ENCODE results near the gene NLGN3.
A peak's percentile ranks its signal among the peaks of the same experiment; 100 is the strongest.
"Not testable (repeated sequence)": the region's sequence is repeated elsewhere in the genome, so short reads cannot be mapped to it uniquely, and the experiment has no call there.

NLGN3 gene

GRCh38 chrX:71169586-71169985 lies 24.9 kb downstream of the NLGN3 start:
- no peak for DNase-seq (ENCODE audit: low spot score)

- no peak for DNase-seq (ENCODE audit: low spot score)
These were observed 26.0 kb downstream of the NLGN3 start for GRCh38 chrX:71170660-71171059.

- DNase-seq (ENCODE audit: low spot score) = no peak
These were observed 26.6 kb downstream of the NLGN3 start for GRCh38 chrX:71171110-71171801.

DNA sequence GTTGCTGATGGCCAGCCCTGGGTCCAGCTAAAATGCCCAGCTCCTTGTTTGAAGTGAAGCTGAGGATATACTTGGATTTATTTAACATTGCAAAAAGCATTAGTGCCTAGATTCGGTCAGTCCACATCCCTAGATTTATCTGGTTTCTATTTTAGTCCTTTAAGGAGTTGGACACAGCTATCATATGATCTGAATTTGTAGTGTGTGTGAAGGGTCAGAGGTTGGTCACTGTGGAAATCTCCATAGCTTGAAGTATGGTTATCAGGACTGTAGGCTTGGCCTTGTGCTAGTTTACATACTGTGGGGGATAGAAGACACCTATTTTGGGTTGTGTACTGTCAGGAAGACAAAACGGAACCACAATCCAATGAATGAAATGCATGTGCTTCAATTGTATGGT lies 28.8 kb downstream of the NLGN3 start:
- DNase-seq (ENCODE audit: low spot score) = no peak

DNA sequence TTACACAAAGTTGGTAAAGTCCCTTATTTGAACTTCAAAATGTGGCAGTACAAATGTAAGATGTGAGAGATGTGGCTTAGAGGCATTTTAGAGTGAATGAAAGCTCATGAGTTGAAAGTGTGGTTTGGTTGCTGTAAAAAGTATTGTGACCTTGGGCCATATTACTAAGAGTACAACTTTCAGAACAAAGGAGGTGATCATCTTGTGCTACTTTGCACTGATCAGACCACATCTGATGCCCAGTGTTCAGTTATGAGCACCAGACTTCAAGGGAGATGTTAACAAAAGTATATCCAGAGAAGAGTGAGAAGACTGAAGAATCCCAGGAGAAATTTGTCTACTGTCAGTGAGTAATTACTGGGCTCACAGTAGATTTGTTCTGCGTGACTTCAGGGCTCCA lies 30.2 kb downstream of the NLGN3 start:
- DNase-seq (ENCODE audit: low spot score) = no peak

DNA sequence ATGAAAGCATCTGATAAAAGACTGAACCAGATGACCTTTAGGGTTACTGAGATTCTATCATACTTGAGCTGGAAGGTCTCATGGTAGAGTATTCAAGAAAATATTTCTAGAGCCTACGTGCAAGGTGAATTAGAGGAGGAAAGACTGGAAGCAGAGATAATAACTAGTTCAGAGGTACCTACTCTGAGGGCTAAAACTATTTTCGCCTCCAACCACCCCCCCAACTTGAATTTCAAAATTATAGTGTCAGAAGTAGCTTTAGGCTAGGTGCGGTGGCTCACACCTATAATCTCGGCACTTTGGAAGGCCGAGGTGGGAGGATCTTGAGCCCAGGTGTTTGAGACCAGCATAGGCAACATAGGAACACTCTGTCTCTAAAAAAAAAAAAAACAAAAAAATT lies 30.9 kb downstream of the NLGN3 start:
- DNase-seq (ENCODE audit: low spot score) = no peak

DNA sequence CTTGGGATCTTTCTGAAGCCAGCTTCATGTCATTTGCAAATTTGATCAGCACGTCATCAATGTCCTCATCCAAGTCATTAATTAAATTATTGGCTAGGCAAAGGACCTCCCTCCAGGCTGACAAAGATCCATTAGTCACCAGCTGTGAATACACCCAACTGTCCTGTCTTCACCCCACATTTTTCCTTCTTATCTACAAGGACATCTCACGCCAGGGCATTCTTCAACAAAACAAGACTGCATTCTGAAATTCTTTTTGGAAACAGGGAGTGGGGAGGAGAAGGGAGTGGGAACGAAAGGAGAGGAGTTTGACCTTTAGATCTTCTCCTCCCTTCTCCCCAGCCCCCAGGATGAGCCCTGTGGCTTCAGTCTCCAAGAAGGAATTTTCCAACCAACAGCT lies 32.7 kb downstream of the NLGN3 start:
- DNase-seq (ENCODE audit: low spot score) = no peak

GRCh38 chrX:71178908-71179307 lies 34.3 kb downstream of the NLGN3 start:
- DNase-seq (ENCODE audit: low spot score) = peak; percentile 62

GRCh38 chrX:71180579-71181265 lies 36.1 kb downstream of the NLGN3 start:
- DNase-seq (ENCODE audit: low spot score) = not testable (repeated sequence)

- no peak for DNase-seq (ENCODE audit: low spot score)
These were observed 36.9 kb downstream of the NLGN3 start for GRCh38 chrX:71181558-71181909.

DNA sequence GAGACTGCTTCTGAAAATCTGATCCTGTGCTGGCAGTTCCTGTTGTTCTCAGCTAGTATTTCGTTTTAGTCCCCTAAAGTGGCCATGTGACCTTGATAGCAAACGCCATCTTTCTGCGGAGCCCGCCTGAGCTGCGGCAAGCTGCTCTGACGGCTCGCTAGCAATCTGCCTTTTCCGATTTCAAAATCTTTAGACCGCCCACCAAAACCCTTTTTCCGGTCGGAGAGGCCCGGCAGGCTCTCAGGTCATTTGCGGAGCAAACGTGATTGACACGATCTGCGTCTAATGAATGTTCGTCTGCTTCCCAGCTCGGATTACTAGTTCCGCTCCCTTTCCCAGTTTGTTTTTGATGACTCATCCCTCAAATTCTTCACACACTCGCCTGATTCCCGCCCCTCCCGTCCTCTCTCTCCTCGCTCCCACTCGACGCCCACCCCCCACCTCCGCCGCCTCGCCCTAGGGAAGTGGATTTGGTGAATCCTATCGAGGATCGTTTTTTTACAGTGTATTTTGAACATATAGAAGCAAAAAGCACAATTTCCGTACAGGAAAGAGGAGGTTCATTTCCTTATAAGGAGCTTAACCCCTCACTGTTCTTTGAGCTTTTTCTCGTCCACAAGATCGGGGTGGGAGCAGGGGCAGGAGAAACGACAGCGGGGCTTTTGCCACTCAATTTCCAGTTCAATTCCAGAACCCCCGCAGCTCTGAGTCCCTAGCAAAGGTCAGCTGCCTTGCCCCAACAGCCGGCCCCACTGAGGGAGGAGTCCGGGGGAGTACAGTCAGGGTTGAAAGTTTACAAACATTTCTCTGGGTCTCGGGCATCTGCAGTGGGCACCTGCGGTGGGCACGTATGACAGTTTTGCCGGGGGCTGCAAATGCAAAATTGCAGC lies 37.5 kb downstream of the NLGN3 start:
- peak; percentile 82 for DNase-seq (ENCODE audit: low spot score)

- no peak for DNase-seq (ENCODE audit: low spot score)
These were observed 38.2 kb downstream of the NLGN3 start for GRCh38 chrX:71182871-71183270.

- no peak for DNase-seq (ENCODE audit: low spot score)
These were observed 38.7 kb downstream of the NLGN3 start for GRCh38 chrX:71183341-71183740.

GRCh38 chrX:71184092-71184491 lies 39.5 kb downstream of the NLGN3 start:
- DNase-seq (ENCODE audit: low spot score) = no peak

DNA sequence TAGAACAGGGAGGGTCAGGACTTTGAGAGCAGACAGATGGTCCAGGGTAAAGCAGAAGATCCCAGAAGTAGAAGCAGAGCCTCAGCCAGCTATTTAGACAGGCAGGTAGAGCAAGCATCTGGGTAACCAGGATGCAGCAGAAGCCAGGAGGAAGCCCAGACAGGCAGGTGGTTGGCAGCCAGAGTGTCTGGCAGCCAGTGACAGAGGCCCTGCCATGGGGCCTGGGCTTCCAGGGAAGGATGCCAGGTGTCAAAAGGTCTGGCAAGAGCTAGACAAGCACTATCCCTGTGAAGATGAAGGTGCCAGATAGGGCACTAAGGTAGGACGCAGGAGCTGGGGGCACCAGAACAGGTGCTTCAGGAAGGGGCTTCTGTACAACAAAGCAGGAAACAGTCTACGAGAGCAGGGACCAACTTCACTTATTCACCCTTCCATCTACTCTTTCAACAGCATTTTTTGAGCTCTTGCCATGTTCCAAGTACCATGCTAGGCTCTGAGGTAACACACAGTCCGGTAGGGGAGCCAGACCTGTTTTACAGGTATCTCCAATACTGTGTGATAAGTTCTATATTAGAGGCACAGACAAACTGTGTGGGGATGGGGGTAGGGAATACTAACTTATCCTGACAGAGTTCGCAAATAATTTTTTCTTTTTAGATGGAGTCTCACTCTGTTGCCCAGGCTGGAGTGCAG lies 40.3 kb downstream of the NLGN3 start:
- no peak for DNase-seq (ENCODE audit: low spot score)

GRCh38 chrX:71191248-71191647 lies 46.6 kb downstream of the NLGN3 start:
- DNase-seq (ENCODE audit: low spot score) = peak; percentile 3

GRCh38 chrX:71195964-71196649 lies 51.5 kb downstream of the NLGN3 start:
- no peak for DNase-seq (ENCODE audit: low spot score)

DNA sequence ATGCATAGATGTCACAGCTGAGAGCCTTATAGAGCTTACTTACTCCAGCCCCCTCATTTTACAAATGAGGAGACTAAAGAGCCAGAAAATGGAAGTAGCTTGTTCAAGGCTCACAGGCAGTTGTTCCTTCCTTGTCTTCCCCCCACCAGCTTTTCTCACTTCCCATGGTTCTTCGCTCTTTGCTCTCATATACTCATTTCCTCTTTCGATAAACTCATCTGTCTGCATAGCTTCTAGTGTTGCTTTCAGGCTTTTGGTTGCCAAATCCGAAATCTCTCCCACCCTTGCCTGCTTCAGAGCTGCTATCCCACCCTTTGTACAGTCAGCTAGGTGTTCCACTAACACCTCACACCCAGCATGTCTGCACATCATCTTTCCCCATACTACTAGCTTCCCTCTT lies 53.4 kb downstream of the NLGN3 start:
- no peak for DNase-seq (ENCODE audit: low spot score)

DNA sequence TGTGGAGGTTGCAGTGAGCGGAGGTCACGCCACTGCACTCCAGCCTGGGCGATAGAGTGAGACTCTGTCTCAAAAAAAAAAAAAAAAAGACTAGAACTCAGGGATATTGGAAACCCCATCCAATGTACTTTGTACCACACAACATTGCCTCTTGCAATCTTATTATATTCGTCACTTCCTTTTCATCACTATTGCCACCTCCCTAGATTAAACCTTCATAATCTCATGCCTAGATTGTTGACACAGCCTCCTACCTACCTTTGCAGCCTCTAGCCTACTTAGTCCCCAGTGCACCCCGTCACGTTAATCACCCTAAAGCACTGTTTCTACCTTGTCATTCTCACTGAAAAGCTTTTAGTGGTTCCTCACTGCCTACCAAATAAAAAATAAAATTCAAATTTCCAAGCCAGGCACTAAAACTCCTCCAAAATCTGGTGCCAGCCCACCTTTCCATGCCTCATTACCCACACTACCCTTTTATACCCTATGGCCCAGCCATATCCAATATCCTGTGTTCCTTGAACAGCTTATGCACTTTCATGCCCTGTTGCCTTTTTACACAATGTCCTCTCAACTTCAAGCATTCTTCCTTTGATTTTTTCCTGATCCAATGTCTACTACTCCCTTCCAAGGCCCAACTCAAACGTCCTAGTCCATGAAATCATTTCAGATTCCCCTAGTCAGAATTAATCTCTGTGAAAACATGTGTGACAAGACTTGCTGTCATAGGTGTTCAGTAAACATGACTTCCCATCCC lies 54.8 kb downstream of the NLGN3 start:
- DNase-seq (ENCODE audit: low spot score) = no peak

DNA sequence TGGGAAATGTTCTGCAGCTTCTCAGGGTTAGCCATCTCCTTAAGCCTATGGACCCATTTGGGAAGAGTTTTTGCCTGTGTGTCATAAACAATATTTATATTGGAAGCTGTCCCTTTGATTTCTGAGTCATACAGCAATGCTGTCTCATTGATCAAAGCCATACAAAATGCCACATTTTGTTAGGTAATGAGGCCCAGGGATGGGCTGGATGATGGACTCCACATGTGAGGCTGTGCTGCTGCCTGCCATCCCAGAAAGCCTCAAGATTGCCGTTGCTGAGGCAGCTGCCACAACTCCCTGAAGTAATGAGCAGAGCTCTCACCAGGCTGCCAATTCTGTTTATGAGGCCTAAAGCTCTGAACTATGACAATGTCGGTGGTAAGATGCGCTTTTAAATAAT lies 66.2 kb downstream of the NLGN3 start:
- no peak for DNase-seq (ENCODE audit: low spot score)

- DNase-seq (ENCODE audit: low spot score) = no peak
These were observed 67.9 kb downstream of the NLGN3 start for GRCh38 chrX:71212536-71212935.
